ENCODE results near the gene NODAL.

DNA sequence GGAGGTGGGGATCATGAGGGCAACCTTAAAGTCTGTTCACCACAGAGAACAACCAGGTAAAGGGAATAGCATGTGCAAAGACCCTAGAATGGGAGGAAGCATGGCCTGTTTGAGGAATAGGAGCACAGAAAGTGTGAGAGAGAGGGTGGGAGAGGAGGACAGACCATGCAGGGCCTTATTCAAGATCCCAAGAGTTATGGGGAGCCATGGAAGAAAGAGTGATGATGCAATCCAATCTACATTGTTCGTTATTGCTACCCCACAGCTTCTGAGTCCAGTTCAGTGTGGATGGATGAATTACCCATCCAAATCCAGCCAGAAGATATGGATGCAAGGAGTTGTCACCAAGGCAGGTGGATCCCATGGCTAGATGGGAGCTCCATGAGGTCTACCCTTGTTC is 45.3 kb downstream of the NODAL start:
- TF ChIP-seq, protein P1, sequence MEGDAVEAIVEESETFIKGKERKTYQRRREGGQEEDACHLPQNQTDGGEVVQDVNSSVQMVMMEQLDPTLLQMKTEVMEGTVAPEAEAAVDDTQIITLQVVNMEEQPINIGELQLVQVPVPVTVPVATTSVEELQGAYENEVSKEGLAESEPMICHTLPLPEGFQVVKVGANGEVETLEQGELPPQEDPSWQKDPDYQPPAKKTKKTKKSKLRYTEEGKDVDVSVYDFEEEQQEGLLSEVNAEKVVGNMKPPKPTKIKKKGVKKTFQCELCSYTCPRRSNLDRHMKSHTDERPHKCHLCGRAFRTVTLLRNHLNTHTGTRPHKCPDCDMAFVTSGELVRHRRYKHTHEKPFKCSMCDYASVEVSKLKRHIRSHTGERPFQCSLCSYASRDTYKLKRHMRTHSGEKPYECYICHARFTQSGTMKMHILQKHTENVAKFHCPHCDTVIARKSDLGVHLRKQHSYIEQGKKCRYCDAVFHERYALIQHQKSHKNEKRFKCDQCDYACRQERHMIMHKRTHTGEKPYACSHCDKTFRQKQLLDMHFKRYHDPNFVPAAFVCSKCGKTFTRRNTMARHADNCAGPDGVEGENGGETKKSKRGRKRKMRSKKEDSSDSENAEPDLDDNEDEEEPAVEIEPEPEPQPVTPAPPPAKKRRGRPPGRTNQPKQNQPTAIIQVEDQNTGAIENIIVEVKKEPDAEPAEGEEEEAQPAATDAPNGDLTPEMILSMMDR (IDR thresholded peaks at IDR 0.05; ENCODE audit: low read depth, low read length, poor library complexity, severe bottlenecking): no peak
- no peak for TF ChIP-seq EZH2phosphoT487 (IDR thresholded peaks at IDR 0.05; ENCODE audit: borderline replicate concordance, low read length)

Measured in DOHH2 (cell line).